Upper lobe of left lung (tissue), 6 donors: ENCODE measurements around the gene MYADML2. TPM values are rescaled to one million over a fixed set of nuclear protein-coding genes. Genes with fewer than 3 reads are reported as not detected.

ENCODE experiments used
- ATAC-seq, 2 donors: fragments of 200-7000 bp; cut with Tn5 transposase; one replicate each; pipeline ENCODE4 v1.9.1; 2022; ENCODE audit warnings: mild to moderate bottlenecking in 2 of 2, moderate library complexity in 2 of 2; ENCODE audit not compliant: low FRiP score in 2 of 2
- DNase-seq, 2 donors: peaks; one replicate each; pipeline ENCODE4 v3.0.0-alpha.2; 2019 to 2020
- H3K27ac ChIP-seq, 4 donors: fragments of 200-600 bp; sonication (generic); one replicate each; pipeline ENCODE4 v1.5.1; 2016 to 2019
- H3K27me3 ChIP-seq, 4 donors: fragments of 200-600 bp; sonication (generic); one replicate each; pipeline ENCODE4 v1.5.1; 2017 to 2019
- H3K36me3 ChIP-seq, 4 donors: fragments of 200-600 bp; sonication (generic); one replicate each; pipeline ENCODE4 v1.5.1; 2016 to 2019
- H3K4me1 ChIP-seq, 4 donors: fragments of 200-600 bp; sonication (generic); one replicate each; pipeline ENCODE4 v1.5.1; 2018 to 2019
- H3K4me3 ChIP-seq, 4 donors: fragments of 200-600 bp; sonication (generic); one replicate each; pipeline ENCODE4 v1.5.1; 2017 to 2019; ENCODE audit warnings: mild to moderate bottlenecking in 2 of 4, moderate library complexity in 1 of 4
- H3K9me3 ChIP-seq, 4 donors: fragments of 200-600 bp; sonication (generic); one replicate each; pipeline ENCODE4 v1.5.1; 2018 to 2019
- EP300 ChIP-seq, 4 donors: sonication (generic); formaldehyde crosslinking; IDR thresholded peaks; one replicate each; pipeline ENCODE4 v1.5.1; 2017; ENCODE audit warnings: antibody characterized with exemption in 4 of 4, control low read depth in 2 of 4
- POLR2A ChIP-seq, 4 donors: fragments of 450-650 bp; IDR thresholded peaks; one replicate each; pipeline ENCODE4 v1.5.1; 2016 to 2017; ENCODE audit warnings: antibody characterized with exemption in 4 of 4, mild to moderate bottlenecking in 2 of 4
- POLR2AphosphoS5 ChIP-seq, 2 donors: sonication (generic); formaldehyde crosslinking; IDR thresholded peaks; one replicate each; pipeline ENCODE4 v1.5.1; 2017; ENCODE audit warnings: antibody characterized with exemption in 2 of 2
- WGBS, 2 donors: methylation state at CpG; one replicate each; pipeline ENCODE4 v1.1.5; 2017 to 2018; 5-methylcytosine and 5-hydroxymethylcytosine counted together
- total RNA-seq, 6 donors: library from RNA; depleted of rRNA in 4 of 6; stranded (reverse); fragments of >200 nt in 4 of 6; gene quantifications; one replicate each; pipeline versions ENCODE4 v1.1.0 to v1.2.1, GENCODE V29; 2016 to 2021
- TF ChIP-seq, protein P1 (sequence below), 6 experiments: fragments of 450-650 bp in 4 of 6; fragments of 200-600 bp in 2 of 6; sonication (generic) in 2 of 6; IDR thresholded peaks; one replicate each; pipeline ENCODE4 v1.5.1; 2016 to 2019; ENCODE audit warnings: antibody characterized with exemption in 6 of 6
- donor health status: DM: no; HTN: no; CAD: no; lungs with moderate emphysema.
- donor health status: DM: no; HTN: yes; CAD: no; lungs with severe emphysema.

The MYADML2 gene
- total RNA-seq, 6 donors from 2014 or later = not detected

DNA sequence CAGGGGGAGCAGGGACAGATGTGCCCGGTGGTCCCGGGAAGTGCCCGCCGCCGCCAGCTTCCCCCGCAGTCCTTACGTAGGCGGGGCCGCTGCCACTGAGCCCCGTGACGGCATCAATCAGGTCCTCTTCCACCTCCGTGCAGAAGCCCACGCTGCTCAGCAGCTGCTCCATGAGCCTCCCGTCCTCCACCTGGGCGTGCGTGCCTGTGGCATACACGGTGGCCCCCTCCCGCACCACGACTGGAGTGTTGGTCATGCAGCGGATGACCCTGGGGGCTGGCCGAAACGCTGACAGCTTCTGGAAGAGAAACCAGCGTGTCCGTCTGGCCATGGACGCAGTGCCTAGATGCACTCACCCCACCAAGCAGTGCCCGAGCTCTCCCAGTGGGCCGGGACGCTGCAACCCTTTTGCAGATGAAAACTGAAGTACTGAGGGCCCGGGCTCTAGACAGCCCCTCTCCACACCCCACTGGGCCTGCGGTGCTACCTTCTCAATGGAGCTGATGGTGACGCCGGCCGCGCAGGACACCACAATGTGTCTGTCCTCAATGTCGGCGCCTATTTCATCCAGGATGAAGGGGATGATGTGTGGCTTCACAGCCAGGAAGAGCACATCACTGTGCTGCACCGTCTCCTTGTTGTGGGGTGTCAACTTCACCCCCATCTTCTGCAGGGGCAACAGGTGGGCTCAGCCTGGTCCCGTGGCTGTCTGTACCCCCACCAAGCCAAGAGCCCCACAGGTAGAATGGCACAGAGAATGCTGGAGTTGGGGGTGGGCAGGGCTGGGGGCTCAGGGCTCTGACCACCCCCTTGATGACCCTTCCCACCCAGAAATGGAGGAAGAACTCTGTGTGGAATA, 12.0 kb downstream of the MYADML2 start:
- H3K9me3 ChIP-seq = no peaks in the 10 kb centered on the region
- no peak for ATAC-seq
- 90 to 93% methylated on average over 34 to 36 of the region's 38 CpGs for WGBS, 2 donors
- H3K4me3 ChIP-seq = no peak overlapping the region
- DNase-seq = peak in 1 of 2 donors; percentile 77
- no peak overlapping the region for H3K27ac ChIP-seq
- TF ChIP-seq POLR2A (IDR thresholded peaks at IDR 0.05) (no peak), POLR2AphosphoS5 (IDR thresholded peaks at IDR 0.05) (no peak), EP300 (IDR thresholded peaks at IDR 0.05) (no peak)
- TF ChIP-seq, protein P1, sequence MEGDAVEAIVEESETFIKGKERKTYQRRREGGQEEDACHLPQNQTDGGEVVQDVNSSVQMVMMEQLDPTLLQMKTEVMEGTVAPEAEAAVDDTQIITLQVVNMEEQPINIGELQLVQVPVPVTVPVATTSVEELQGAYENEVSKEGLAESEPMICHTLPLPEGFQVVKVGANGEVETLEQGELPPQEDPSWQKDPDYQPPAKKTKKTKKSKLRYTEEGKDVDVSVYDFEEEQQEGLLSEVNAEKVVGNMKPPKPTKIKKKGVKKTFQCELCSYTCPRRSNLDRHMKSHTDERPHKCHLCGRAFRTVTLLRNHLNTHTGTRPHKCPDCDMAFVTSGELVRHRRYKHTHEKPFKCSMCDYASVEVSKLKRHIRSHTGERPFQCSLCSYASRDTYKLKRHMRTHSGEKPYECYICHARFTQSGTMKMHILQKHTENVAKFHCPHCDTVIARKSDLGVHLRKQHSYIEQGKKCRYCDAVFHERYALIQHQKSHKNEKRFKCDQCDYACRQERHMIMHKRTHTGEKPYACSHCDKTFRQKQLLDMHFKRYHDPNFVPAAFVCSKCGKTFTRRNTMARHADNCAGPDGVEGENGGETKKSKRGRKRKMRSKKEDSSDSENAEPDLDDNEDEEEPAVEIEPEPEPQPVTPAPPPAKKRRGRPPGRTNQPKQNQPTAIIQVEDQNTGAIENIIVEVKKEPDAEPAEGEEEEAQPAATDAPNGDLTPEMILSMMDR (IDR thresholded peaks at IDR 0.05) = no peak
- peaks cover 0 to 3% (median 0%) of the 10 kb centered on the region in 4 donors for H3K27me3 ChIP-seq
- peaks cover 14 to 45% (median 24%) of the 10 kb centered on the region in 4 donors for H3K4me1 ChIP-seq
- no peaks in the 10 kb centered on the region for H3K36me3 ChIP-seq

DNA sequence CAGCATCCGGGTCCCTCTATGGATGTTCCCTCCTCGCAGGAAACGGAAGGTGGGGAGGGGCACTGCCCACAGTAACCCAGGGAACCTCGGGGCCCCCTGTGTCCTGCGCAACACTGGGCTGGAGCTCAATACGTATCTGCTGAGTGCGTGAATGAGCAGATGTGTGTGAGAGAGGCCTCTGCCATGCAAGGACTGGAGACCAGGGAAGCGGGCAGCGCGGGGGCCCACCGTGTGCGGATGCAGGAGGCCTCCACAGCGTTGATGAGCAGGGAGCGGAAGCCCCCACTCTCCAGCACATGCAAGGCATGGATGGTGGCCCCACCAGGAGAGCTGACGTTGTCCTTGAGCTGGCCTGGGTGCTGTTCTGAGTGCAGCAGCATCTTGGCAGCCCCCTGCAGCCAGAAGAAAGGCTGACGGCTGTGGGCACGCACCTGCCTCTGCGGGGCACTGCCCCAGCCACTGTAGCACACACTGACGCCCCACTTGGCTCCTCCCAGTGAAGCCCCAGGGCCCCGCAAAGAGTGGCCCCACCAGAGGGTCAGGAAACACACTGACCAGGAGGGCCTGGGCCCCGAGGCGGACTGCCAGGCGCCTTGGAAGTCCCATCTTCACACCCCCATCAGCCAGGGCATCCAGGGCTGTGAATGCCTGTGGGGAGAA, 12.8 kb downstream of the MYADML2 start:
- no peak for ATAC-seq
- Histone ChIP-seq H3K9me3 (no peaks in the 10 kb centered on the region), H3K27ac (no peak overlapping the region), H3K4me1 (peaks cover 14 to 36% (median 24%) of the 10 kb centered on the region in 4 donors), H3K4me3 (no peak overlapping the region), H3K27me3 (no peaks in the 10 kb centered on the region), H3K36me3 (no peaks in the 10 kb centered on the region)
- peak in 1 of 2 donors; percentile 71 for DNase-seq
- TF ChIP-seq, protein P1 (IDR thresholded peaks at IDR 0.05) = no peak
- TF ChIP-seq POLR2AphosphoS5 (IDR thresholded peaks at IDR 0.05) = no peak
- TF ChIP-seq EP300 (IDR thresholded peaks at IDR 0.05) = no peak
- TF ChIP-seq POLR2A (IDR thresholded peaks at IDR 0.05) = no peak
- WGBS, 2 donors = 85 to 92% methylated on average over 13 to 15 of the region's 23 CpGs

DNA sequence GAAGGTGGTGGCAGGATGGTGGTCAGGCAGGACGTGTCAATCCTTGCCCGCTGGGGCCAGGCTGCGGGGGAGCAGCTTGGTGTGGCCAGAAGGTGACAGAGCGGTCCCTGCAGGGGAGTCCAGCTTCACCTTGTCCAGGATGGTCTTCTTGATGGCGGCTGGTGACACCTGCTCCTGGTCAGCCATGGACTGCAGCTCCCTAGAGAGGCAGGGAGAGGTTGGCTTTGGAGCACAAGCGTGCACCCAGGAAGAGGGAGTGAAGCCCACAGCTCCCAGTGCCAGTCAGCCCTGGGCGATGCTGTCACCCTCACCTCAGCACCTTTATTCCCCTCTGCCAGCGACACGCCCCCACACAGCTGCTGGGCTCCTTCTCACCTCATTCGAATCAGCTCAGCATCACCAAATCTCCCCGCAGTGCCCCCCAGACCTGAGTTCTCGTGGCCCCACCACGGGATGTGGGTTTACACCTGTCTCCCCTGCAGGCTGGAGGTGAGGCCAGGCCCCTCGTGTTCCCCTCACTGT, 13.8 kb downstream of the MYADML2 start:
- Histone ChIP-seq H3K27me3 (peaks cover 0 to 5% (median 1%) of the 10 kb centered on the region in 4 donors), H3K27ac (no peak overlapping the region), H3K4me3 (no peak overlapping the region), H3K4me1 (peaks cover 14 to 39% (median 31%) of the 10 kb centered on the region in 4 donors), H3K9me3 (no peaks in the 10 kb centered on the region), H3K36me3 (no peaks in the 10 kb centered on the region)
- TF ChIP-seq, protein P1 (IDR thresholded peaks at IDR 0.05) = no peak
- TF ChIP-seq EP300 (IDR thresholded peaks at IDR 0.05) (no peak), POLR2AphosphoS5 (IDR thresholded peaks at IDR 0.05) (no peak), POLR2A (IDR thresholded peaks at IDR 0.05) (no peak)
- ATAC-seq (no peak), DNase-seq (peak in 1 of 2 donors; percentile 48)
- 87 to 94% methylated on average over 11 to 14 of the region's 14 CpGs for WGBS, 2 donors

DNA sequence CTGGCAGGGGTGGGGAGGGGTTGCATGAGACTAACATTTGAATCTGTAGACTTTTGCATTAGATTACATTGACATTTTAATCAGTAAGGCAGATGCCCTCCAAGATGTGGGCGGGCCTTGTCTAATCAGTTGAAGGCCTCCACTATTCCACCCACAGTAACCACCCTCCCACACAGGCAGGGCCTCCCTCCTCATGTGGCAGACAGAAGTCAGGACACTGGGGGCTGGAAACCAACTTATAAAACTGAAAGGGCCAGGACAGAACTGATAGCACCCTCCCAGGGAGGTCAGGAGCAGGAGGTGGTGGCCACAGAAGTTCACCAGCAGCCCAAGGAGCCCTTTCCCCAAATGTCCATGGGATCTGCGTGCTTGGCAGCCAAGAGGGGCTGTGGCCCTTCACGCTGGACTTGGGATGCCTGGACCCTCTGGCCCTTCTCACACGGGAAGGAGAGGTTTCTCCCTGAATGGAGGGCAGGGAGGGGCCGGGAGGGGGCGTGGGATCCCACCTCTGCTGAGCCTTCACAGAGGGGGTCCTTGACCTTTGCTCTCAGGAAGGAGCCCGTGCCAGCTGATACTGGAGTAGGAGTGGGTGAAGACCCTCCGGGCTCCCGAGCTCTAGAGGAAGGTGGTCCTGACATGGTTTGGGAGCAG, 14.6 kb downstream of the MYADML2 start:
- no peak overlapping the region for H3K27ac ChIP-seq
- no peaks in the 10 kb centered on the region for H3K9me3 ChIP-seq
- no peaks in the 10 kb centered on the region for H3K36me3 ChIP-seq
- no peak for ATAC-seq
- TF ChIP-seq, protein P1 (IDR thresholded peaks at IDR 0.05) = no peak
- no peak for TF ChIP-seq POLR2A (IDR thresholded peaks at IDR 0.05)
- TF ChIP-seq EP300 (IDR thresholded peaks at IDR 0.05) = no peak
- TF ChIP-seq POLR2AphosphoS5 (IDR thresholded peaks at IDR 0.05) = no peak
- H3K27me3 ChIP-seq = peaks cover 0 to 10% (median 1%) of the 10 kb centered on the region in 4 donors
- WGBS, 2 donors = 79 to 92% methylated on average over 4 to 9 of the region's 9 CpGs
- peaks cover 8 to 41% (median 31%) of the 10 kb centered on the region in 4 donors for H3K4me1 ChIP-seq
- no peak overlapping the region for H3K4me3 ChIP-seq
- peak in 1 of 2 donors; percentile 47 for DNase-seq
